ENCODE results near the gene MGRN1.

Gene MGRN1

DNA sequence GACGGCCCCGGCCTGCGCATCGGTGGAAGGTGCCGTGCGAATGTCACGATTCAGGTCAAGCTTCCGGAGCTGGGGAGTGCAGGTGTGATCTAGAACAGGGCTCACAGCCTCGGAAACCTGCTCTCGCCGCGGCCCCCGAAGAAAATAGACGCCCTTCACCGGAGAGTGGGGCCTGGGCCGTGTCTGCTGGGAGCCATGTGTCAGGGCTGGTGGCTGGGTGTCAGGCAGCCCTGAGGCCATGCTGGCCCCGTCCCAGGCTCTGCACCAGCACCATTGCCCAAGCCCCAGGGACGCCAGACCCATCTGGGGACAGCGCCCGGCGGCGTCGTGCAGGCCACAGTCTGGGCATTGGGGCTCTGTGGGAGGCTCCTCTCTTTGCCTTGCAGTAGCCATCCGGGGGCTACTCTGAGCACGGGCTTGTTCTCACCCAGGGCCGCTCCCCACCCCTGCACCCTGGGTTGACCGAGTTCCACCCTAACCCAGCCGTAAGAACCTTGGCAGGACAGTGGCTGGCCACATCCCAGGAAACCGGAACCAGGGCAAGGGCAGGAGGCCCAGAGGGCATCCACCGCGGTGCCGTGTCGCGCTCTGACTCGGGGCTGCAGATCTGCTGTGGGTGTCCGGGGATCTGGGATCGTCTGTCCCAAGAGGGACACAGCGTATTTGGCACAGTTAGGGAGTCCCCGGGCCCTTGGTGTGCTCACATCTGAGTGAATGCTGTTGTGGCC is 63.5 kb downstream of the MGRN1 start:
- Histone ChIP-seq H3K36me3 (ENCODE audit: control insufficient read depth in 2 of 2, insufficient read depth in 1 of 2, low read length in 2 of 2) (peaks cover 0 to 60% of the 10 kb centered on the region in 2 experiments; a peak in 1 of 3 replicates), H3K9me3 (ENCODE audit: control insufficient read depth, insufficient read depth, low read depth, low read length) (no peaks in the 10 kb centered on the region), H3K4me3 (ENCODE audit: low read depth, low read length) (no peak overlapping the region), H3K27ac (ENCODE audit: extremely low read depth, low read depth, low read length) (no peak overlapping the region), H3K4me1 (ENCODE audit: control insufficient read depth, insufficient read depth, low read length) (no peaks in the 10 kb centered on the region)
- CTCF ChIA-PET, result no interaction called here
- POLR2A ChIA-PET, result no interaction called here
- TF ChIP-seq ZNF157 (tag by site-specific recombination; IDR thresholded peaks at IDR 0.05) (no peak), PRDM10 (tag by site-specific recombination; IDR thresholded peaks at IDR 0.05) (no peak), ZNF701 (tag by site-specific recombination; IDR thresholded peaks at IDR 0.05) (no peak), ZNF292 (tag by site-specific recombination; IDR thresholded peaks at IDR 0.05; ENCODE audit: borderline replicate concordance, low read depth) (no peak), ZXDB (tag by site-specific recombination; IDR thresholded peaks at IDR 0.05) (no peak), ZSCAN30 (tag by site-specific recombination; IDR thresholded peaks at IDR 0.05) (no peak), ZNF777 (tag by site-specific recombination; IDR thresholded peaks at IDR 0.05; ENCODE audit: borderline replicate concordance) (no peak), ZBTB17 (tag by site-specific recombination; IDR thresholded peaks at IDR 0.05) (no peak), ZNF223 (tag by site-specific recombination; IDR thresholded peaks at IDR 0.05) (no peak), ZNF146 (tag by site-specific recombination; IDR thresholded peaks at IDR 0.05) (no peak), ZNF768 (tag by site-specific recombination; IDR thresholded peaks at IDR 0.05) (no peak), ZNF133 (tag by site-specific recombination; IDR thresholded peaks at IDR 0.05) (no peak), ZNF114 (tag by site-specific recombination; IDR thresholded peaks at IDR 0.05) (no peak), PRDM1 (tag by site-specific recombination; IDR thresholded peaks at IDR 0.05) (no peak), BCL11B (tag by site-specific recombination; IDR thresholded peaks at IDR 0.05; ENCODE audit: low read depth) (no peak), ZNF707 (tag by site-specific recombination; IDR thresholded peaks at IDR 0.05) (no peak), ZFP37 (tag by site-specific recombination; IDR thresholded peaks at IDR 0.05) (no peak), SP2 (tag by site-specific recombination; IDR thresholded peaks at IDR 0.05) (no peak), GLI2 (tag by site-specific recombination; IDR thresholded peaks at IDR 0.05; ENCODE audit: borderline replicate concordance, low read depth) (no peak)
- TF ChIP-seq, protein P1, sequence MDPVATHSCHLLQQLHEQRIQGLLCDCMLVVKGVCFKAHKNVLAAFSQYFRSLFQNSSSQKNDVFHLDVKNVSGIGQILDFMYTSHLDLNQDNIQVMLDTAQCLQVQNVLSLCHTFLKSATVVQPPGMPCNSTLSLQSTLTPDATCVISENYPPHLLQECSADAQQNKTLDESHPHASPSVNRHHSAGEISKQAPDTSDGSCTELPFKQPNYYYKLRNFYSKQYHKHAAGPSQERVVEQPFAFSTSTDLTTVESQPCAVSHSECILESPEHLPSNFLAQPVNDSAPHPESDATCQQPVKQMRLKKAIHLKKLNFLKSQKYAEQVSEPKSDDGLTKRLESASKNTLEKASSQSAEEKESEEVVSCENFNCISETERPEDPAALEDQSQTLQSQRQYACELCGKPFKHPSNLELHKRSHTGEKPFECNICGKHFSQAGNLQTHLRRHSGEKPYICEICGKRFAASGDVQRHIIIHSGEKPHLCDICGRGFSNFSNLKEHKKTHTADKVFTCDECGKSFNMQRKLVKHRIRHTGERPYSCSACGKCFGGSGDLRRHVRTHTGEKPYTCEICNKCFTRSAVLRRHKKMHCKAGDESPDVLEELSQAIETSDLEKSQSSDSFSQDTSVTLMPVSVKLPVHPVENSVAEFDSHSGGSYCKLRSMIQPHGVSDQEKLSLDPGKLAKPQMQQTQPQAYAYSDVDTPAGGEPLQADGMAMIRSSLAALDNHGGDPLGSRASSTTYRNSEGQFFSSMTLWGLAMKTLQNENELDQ (tag by site-specific recombination; IDR thresholded peaks at IDR 0.05; ENCODE audit: low read depth), result no peak

DNA sequence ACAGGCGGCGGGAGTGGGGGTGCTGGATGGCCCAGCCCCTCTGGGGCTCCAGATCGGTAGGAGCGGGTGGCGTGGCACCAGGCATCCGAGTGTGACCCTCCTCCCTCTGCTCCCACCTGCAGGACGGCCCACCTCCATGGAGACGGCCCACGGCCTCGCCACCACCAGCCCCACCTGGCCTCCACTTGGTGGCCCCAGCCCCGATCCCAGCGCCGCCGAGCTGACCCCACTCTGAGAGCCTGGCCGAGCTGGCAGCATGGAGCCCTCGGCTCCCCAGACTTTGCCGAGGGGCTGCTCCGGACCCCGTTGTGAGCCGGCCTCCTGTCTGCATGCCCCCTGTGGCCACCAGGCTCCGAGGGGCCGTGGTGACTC is 64.0 kb downstream of the MGRN1 start:
- ChIA-PET CTCF (interaction anchor here (0.7 kb wide), 1 partner anchor 77 kb away, joined by 5 read pairs; no protein-coding TSS in a partner anchor), POLR2A (no interaction called here)
- H3K9me3 ChIP-seq (ENCODE audit: control insufficient read depth, insufficient read depth, low read depth, low read length), result no peaks in the 10 kb centered on the region
- no peak overlapping the region for H3K27ac ChIP-seq (ENCODE audit: extremely low read depth, low read depth, low read length)
- H3K4me1 ChIP-seq (ENCODE audit: control insufficient read depth, insufficient read depth, low read length), result no peaks in the 10 kb centered on the region
- no peak overlapping the region for H3K4me3 ChIP-seq (ENCODE audit: low read depth, low read length)
- H3K36me3 ChIP-seq (ENCODE audit: control insufficient read depth in 2 of 2, insufficient read depth in 1 of 2, low read length in 2 of 2), result peaks cover 0 to 54% of the 10 kb centered on the region in 2 experiments; a peak in 1 of 3 replicates
- TF ChIP-seq ZNF670 (tag by site-specific recombination; IDR thresholded peaks at IDR 0.05; ENCODE audit: low read depth) (no peak), ZNF211 (tag by site-specific recombination; IDR thresholded peaks at IDR 0.05; ENCODE audit: low read depth) (no peak), OSR2 (tag by site-specific recombination; IDR thresholded peaks at IDR 0.05) (no peak), ZNF48 (tag by site-specific recombination; IDR thresholded peaks at IDR 0.05) (no peak), ZNF837 (tag by site-specific recombination; IDR thresholded peaks at IDR 0.05) (no peak), ZNF610 (tag by site-specific recombination; IDR thresholded peaks at IDR 0.05; ENCODE audit: borderline replicate concordance) (no peak), HOXC10 (CRISPR knock-in tag; IDR thresholded peaks at IDR 0.05) (no peak), ZNF202 (tag by site-specific recombination; IDR thresholded peaks at IDR 0.05; ENCODE audit: borderline replicate concordance) (no peak), ZNF19 (tag by site-specific recombination; IDR thresholded peaks at IDR 0.05; ENCODE audit: low read depth) (no peak), ZNF530 (tag by site-specific recombination; IDR thresholded peaks at IDR 0.05; ENCODE audit: low read depth) (no peak)
- TF ChIP-seq, protein P2, sequence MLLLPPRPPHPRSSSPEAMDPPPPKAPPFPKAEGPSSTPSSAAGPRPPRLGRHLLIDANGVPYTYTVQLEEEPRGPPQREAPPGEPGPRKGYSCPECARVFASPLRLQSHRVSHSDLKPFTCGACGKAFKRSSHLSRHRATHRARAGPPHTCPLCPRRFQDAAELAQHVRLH (tag by site-specific recombination; IDR thresholded peaks at IDR 0.05), result no peak
